LNCaP clone FGC (cell line): Measurements from ENCODE around the gene LBP.
"Not testable (repeated sequence)": the region's sequence is repeated elsewhere in the genome, so short reads cannot be mapped to it uniquely, and the experiment has no call there.

Experiments used
- DNase-seq: peaks from one replicate; pipeline ENCODE4 v3.0.0-alpha.2; 2011; ENCODE audit warnings: low read depth
- H3K4me3 ChIP-seq: 2 replicates; pipeline ENCODE4 v1.5.1; 2011; ENCODE audit warnings: mild to moderate bottlenecking, low read depth, low read length, control low read depth
- CTCF ChIP-seq: IDR thresholded peaks from 2 replicates; pipeline ENCODE4 v1.5.1; 2012; ENCODE audit warnings: mild to moderate bottlenecking; ENCODE audit not compliant: control insufficient read depth, insufficient read depth; ENCODE audit errors: extremely low read depth

The LBP gene

GRCh38 chr20:38308447-38308846 lies 37.8 kb upstream of the LBP start:
- TF ChIP-seq CTCF = no peak
- H3K4me3 ChIP-seq = no peak overlapping the region
- DNase-seq = no peak

- H3K4me3 ChIP-seq = no peak overlapping the region
- TF ChIP-seq CTCF = no peak
- DNase-seq = no peak
Measured at GRCh38 chr20:38311091-38311490, 35.2 kb upstream of the LBP start.

GRCh38 chr20:38311491-38311890 lies 34.8 kb upstream of the LBP start:
- no peak for DNase-seq
- TF ChIP-seq CTCF = no peak
- H3K4me3 ChIP-seq = no peak overlapping the region

- TF ChIP-seq CTCF = no peak
- DNase-seq = no peak
- H3K4me3 ChIP-seq = no peak overlapping the region
Measured at GRCh38 chr20:38313676-38314075, 32.6 kb upstream of the LBP start.

- not testable (repeated sequence) for H3K4me3 ChIP-seq, DNase-seq
Measured at GRCh38 chr20:38314350-38314749, 31.9 kb upstream of the LBP start.

- no peak for DNase-seq
- no peak overlapping the region for H3K4me3 ChIP-seq
- TF ChIP-seq CTCF = no peak
Measured at GRCh38 chr20:38315290-38315966, 30.9 kb upstream of the LBP start.

GRCh38 chr20:38316341-38316740 lies 29.9 kb upstream of the LBP start:
- H3K4me3 ChIP-seq = no peak overlapping the region
- no peak for TF ChIP-seq CTCF
- no peak for DNase-seq
